Stimulated activated CD8-positive, alpha-beta memory T cell treated with anti-CD3 and anti-CD28 coated beads, Interleukin-4, amount 100 ng/mL, for 1 hour (primary cell): Measurements from ENCODE around the gene ZNF148.

Source experiments
- DNase-seq, 2 donors: peaks; one replicate each; pipeline ENCODE4 v3.0.0-alpha.2; 2020; ENCODE audit warnings: low read depth in 2 of 2, low spot score in 1 of 2

The ZNF148 gene

DNA sequence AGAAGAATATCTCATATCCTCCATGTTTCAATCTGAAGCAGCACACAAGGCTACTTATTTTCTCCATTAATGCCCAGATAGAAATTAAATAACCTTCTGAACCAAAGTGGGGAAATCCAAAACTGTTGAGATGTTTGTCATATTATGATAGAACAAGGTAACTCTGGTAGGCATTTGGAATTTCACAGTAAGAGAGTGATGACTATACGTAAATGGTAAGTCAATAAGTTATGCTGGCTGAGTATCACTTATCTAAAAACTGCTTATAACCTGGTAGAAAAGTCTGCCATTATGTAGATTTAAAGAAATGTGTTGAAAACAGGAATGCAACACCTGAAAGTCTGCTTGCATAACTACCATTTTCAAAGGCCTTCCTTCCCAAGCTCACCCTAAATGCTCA, 145.4 kb downstream of the ZNF148 start:
- DNase-seq = no peak

DNA sequence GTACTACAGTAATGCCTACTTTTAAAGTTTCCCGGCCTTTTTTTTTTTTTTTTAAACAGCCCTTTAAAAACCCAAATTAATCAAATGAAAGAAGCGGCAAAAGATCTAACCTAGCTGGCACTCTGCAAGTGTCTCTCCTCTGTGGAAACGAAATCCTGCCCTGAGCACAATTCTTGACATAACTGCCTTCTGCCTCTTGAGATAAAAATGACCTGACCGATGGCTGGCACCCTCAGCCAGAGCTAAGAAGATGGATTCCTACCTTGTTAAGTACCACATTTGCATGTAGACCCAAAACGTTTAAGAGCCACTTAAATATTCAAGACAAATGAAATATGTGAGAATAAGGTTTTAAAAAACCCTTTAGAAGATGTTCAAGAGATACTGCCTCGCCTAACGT, 146.0 kb downstream of the ZNF148 start:
- no peak for DNase-seq

DNA sequence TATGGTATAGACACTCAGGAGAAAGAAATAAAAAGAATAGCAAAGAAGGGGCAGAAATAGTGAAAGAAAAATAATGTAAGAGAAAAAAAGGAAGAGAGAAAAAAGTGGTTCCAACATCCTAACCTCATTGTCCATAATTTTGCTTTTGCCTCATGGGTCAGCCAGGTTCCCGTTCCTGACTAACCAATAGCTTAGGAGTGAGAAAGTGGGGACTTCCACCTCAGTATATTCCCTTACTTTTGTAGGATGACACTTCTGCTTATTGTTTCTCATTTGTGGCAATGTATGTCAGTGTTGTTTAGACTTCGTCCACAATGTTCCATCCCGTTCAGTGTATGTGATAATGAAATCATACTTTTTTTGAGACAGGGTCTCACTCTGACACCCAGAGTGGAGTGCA, 153.3 kb downstream of the ZNF148 start:
- no peak for DNase-seq

DNA sequence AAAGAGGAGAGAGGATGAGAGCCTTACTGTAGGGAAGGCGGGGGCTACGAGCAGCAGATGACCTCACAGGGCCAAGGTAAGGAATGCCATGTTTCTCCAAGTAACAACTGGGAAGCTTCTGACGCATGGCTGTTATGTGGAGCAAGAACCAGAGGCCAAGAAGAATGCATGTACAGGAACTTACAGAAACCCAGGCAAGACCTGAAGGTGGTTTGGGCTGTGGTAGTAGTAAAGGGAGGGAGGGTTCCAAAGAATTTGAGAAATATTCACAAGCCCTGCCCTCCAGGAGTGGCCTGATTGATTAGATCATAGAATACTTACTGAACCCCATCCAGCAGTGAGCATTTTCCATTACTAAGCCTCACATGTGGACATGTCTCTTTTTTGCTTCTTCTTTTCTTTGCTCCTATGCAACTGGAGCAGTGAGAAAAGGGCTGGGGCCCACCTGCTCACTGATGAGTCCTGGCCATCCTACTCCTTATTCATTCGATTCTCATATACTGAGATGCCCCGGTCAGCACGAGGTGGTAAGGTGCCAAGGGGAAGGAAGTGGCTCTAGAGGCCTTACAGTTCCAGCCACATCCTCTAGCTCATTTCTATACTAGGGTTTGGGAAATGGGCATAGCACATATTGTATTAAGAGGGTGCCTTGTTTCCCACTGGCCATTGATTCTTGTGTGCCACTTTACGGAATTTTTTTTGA, 154.2 kb downstream of the ZNF148 start:
- DNase-seq = no peak

DNA sequence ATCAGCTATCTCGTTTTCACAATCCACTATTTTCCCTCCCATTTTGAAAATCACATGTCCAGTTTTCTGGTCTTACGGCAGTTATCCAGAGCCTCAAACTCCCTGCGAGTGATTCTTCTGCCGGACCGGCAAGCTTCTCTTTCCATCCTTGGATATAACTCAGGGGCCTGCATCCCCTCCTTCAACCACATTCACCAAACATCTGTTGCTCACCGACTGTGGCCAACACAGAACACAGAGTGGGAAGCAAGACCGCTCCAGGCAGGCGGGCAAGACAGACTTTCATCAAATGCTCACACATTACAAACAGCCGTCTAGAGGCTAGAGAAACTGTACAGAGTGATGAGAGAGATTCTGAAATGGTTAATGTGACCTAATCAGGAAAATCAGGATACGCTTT, 154.9 kb downstream of the ZNF148 start:
- no peak for DNase-seq

DNA sequence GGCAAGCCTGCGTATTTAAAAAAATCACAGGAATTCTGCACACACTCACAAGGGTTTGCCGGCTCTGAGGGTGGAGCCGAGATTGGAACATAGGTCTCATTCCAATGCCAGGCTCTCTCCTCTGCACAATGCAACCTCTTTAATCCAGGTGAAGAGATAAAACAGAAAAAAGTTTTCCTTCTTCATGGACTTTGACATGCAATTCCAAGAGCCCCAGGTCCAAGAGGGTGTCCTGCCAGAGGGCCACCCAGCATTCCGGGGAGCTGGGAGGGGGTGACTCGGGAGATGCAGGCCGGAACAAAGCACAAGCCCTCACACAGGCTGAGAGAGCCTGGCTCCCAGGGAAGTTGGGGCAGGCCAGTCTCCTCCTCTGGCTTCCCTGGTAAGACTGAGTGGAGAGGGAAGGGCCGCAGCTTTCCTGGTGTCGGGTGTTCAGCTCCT, 155.8 kb downstream of the ZNF148 start:
- no peak for DNase-seq

DNA sequence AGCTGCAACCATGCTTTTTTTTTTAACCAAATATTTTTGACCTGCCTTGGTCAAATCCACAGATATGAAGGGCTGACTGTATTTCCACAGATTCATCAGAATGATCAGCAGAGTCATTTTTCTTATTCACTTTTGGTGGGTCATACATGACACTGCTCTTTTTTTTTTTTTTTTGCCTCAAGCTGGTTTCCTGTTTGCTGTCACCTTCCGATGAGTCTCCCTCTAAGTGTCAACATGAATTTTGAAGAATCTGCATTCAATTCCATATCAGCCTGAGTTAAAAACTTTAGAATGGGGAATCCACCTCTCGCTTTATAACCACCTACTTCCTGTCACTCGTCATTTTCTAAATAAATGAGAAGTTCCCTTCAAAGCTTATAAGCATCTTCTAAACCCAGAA, 160.4 kb downstream of the ZNF148 start:
- DNase-seq = no peak

DNA sequence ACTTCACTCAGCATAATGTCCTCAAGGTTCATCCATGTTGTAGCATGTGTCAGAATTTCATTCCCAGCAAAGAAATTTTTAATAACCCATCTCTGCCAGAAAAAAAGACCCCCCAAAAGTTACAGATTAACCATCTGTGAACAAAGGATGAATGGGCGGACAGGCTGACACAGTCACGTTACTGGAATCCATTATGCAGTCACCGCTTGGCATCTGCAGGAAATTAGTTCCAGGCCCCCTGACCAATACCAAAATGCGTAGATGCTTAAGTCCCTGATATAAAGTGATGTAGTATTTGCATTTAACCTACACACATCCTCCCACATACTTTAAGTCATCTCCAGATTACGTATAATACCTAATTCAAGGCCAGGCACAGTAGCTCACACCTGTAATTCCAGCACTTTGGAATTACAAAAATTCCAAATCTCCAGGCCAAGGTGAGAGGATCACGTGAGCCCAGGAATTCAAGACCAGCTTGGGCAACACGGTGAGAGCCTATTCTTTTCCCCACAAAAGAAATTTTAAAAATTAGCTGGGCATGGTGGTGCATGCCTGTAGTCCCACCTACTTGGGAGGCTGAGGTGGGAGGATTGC, 161.1 kb downstream of the ZNF148 start:
- DNase-seq = no peak

DNA sequence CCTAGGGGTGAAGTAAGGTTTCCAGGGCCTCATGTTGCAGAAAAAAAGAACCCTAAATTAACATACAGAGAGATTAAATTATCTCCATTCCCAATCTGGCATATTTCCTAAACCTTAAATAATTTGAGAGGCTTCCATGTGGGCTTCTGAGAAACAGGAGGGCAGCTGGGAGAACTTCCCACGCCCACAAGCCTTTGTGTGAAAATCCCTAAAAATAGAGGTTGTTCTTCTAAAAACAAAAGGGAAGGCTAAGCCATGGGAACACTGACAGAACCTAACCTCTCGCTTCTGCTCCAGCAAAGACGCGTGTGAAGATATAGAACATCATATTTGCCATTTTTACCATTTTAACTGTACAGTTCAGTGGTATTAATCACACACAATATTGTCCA, 161.8 kb downstream of the ZNF148 start:
- DNase-seq = no peak

DNA sequence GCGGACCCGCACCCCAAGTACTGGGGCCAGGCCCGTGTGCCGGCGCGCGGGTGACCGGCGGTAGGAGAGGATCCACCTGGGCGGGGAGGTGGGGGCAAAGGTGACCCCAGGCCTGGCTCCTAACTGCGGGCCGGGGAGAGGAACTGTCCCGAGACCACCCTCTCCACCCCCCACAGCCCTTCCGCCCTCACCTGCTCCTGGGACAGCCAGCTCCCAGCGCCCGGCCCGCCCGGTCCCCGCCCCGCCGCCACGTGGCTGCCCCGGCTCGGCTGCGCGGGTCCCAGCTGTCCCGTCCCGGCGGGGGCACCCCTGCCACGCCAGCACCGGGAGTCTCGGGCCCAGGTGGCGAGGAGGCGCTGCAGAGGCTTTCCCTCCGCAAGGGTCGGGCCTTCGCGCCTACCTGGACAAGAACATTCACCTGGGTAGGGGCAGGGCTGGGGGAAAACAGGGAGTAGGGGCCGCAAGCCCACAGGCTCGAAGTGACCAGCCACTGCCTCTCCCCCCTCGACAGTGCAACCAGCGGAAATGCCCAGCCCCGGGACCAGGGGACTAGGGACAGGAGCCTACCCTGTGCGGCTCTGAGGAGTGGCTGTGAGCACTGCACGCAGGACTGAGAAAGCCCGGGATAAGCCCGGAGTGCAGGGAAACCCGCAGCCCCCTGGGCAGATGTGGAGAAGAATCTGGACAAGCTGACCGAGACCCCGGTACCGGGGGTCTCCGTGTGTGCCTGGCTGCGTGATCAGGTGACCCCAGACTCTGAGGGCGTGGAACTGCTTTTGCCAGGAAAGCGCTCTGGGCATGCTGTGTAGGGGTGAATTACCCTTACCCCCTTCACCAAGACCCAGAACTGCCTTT, 162.4 kb downstream of the ZNF148 start, which contains the start of gene SLC12A8:
TSS of gene SLC12A8 (minus strand) at position 240 of the 855 bp plus-strand sequence. CDS start 1,399 bp downstream, outside the sequence.
- no peak for DNase-seq

DNA sequence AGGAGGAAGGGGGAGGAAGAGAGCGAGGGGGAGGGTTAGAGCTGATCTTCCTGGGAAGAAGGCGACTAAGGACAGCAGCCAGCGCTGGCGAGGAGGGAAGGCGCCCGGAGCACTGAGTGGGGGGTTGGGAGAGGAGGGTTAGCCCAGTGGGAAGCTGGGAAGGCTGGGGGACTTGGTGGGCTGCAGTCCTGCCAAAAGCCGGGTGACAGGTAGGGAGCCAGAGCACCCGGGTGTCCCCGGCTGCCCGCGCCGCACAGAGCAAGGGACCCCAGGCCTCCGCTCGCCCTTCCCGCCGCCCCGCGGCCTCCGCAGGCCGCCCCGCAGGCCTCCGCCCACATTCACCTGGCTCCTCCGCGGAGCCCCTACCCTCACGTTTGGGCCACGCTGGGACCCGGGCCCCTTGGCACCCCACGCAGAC, 163.0 kb downstream of the ZNF148 start:
- no peak for DNase-seq

DNA sequence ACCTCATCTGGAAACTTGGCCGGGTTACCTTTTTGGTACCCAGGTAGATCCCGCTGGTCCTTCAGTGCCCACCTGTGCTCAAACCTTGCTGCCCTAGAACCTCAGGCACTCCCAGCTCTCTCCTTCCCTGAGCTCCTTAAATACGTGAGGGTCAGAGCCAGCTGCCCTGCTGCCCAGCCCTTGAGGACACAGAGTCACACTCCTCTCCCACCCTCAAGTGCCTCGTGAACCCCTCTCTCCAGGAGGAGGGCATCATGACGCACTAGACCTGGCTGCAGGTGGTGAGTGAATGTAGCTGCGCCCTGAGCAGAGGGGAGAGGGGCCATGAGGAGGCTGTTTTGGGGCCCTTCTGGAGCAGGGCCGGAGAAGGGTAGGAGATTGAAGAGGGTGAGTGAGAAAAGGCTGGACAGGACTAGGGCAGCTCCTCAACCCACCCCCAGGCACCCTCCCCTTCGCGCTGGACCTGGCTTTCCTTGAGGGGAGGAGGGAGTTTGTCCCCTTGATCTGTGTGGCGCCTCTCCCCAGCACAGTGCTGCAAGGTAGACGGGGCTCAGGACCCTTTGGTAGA, 163.5 kb downstream of the ZNF148 start:
- DNase-seq = no peak

DNA sequence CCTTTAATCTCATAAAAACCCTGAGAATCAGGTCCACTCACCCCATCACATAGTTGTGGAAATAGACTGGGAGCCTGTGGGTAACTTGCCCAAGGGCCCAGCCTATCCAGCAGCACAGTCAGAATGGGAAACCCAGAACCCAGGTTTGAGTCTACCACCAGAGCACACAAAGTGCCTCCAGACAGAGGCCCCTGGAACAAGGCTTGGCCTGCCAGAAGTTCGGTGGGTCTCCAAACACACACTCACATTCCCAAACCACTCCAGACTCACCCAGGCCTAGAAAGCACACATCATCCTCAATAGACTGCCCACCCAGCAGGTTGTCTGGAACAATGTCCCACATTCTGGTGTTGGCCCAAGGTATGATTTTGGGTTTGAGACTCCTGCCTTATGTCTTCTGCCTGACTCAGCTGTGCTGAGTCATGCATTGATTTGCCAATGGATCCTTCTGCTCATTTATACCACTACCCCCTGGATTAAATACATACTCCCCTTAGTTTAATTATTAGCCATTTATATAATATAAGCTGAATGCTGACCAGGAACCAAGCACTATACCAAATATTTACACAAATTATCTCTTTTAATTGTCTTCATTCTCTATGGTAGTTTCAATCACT, 167.1 kb downstream of the ZNF148 start:
- DNase-seq = no peak

DNA sequence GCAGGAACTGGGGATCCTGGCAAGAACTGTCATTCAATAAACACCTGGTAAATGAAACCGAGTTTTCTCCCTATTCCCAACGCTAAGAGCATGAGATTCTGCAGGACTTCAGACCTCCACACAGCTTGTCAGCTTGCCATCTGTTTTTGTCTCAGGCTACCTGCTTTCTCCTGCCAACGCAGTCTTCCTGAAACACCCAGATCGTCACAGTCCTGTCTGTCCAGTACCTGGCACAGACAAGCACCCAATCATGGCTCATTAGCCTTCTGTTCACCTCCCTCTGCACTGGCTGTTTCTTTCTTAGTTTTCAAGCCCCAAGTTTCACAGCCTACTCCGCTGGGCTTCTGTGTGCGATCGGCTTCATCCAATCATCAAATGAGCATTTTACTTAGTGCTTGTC, 167.6 kb downstream of the ZNF148 start:
- no peak for DNase-seq

DNA sequence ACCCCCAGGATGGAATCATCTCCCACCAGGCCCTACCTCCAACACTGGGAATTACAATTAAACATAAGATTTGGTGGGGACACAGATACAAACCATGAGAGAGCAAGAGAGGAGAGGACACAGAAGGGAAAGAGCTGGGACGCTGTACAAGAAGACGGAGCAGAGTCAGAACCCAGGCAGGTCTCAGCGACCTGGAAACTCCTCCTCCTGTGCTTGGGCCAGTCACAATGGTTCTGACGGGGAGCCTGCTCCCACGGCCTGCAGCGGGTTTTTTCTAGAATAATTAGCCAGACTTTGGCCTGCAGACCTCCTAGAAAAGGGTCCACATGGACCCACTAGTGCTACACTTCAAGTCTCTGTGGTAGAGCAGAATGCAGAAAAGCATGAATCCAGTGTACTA, 168.2 kb downstream of the ZNF148 start:
- no peak for DNase-seq

DNA sequence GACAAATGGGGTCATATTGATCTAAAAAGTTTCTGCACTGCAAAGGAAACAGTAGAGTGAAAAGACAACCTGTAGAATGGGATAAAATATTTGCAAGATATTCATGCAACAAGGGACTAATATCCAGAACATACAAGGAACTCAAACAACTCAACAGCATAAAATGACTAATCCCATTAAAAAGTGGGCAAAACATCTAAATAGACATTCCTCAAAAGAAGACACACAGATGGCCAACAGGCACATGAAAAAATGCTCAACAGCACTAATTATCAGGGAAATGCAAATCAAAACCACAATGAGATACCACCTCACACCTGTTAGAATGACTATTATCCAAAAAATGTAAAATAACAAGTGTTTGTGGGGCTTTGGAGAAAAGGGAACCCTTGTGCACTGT, 171.4 kb downstream of the ZNF148 start:
- no peak for DNase-seq

DNA sequence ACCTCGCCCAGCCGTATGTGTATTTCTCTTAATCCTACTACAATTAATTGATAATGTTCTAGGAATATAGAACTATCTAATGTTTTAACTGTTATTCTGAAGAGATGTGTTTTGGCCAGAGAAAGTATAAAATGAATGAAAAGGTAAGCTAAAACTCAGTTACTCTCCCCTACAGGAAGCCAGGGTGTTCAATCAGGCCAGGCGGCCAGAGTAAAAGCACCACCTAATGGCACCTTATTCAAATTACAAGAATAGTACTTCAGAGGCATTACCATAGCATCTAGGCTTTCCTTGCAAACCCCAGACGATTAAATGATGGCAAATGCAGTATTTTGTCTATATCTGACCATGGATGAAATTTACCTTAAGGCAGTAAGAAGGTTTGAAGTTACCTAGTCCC, 172.9 kb downstream of the ZNF148 start:
- no peak for DNase-seq

DNA sequence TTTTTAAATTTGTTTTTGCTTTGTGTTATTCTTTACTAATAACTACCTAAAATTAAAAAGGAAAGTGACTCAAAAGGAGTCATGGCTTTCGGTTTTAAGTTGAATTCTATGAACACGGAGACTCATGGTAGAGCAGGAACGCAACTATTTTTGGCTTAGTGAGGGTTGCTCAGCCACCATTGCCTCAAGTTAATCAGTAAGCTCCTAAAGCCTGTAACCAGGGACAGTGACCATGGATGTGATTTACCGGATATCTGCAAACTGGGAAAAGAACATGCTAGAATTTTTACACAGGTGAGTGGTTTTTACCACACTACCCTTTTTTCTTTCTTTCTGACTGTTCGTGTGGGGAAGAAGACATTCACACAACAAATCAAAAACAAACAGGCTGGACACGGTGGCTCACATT, 174.4 kb downstream of the ZNF148 start:
- no peak for DNase-seq

DNA sequence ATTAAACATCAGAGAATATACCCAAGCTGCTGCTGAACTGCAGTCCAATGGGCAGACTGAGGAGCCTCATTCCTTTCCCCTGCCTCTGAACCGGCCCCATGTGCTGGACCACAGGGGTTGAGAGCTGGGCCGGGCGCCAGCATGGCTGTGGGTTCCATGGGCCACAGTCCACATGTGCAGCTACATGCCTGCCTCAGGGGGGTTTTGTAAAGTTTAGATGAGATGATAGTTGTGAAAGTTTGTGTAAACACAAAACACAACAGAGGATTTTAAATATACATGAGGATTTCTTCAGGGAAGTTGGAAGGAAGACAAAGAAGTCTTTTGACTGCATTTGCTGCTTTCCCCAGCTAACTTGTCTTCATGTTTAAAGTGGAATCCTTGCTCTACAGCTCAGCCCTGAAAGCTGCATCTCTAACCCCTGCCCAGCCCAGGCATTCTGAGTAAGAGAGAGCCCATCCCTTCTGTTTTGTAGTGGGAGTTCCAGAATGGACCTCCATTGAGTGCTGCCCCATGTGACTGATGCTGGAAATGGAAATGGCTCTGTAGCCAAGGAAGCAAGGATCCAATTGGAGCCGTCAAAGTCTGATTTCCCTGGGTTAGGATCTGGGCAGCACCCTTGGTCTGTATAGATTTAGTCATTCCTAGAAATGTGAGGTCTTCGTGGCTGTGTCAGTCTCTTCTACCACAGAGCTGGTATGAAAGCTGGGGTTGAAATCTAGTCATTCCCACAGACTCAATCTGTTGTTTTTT, 180.1 kb downstream of the ZNF148 start:
- DNase-seq = no peak

DNA sequence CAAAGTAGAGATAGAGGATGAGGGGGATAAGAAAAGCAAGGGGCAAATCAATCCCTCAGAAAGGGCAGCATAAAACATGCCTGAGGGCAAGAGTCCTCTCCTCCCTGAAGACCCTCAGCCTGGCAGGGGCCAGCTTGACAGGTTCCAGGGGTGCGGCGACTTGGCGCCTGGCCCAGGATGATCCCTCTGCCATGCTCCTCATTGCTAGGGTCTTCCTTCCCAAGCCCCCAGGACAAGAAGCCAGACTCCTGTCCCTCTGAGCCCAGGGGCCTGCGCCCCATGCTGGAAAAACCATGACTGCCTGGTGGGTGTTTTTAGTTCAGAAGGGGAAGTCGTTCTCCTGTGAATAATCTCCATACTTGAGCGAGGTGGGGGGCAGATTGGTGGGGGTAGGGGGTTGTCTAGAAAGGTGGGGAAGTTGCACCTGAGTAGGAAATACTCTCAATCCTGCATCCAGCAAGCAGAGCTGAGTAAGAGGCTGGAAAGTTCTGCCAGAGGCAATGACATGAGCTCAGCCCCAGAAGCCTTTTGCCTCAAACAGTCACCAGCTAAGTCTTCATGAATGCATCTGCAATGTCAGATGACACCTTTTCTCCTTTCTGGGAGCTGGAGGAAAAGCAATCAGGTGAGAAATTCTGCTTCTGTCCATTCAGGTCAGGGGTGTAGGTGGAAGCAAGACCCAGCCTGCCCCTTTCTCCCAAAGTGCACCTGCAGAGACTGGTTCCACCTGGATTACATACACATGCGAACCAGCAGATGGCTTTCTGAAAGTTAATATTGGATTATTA, 180.9 kb downstream of the ZNF148 start:
- no peak for DNase-seq
